Measurements from ENCODE around the gene SAMD3.
"Not testable (repeated sequence)": the region's sequence is repeated elsewhere in the genome, so short reads cannot be mapped to it uniquely, and the experiment has no call there.

Gene SAMD3

GRCh38 chr6:130129762-130130246 lies 92.9 kb downstream of the SAMD3 start:
- DNase-seq (ENCODE audit: low read depth): no peak

DNA sequence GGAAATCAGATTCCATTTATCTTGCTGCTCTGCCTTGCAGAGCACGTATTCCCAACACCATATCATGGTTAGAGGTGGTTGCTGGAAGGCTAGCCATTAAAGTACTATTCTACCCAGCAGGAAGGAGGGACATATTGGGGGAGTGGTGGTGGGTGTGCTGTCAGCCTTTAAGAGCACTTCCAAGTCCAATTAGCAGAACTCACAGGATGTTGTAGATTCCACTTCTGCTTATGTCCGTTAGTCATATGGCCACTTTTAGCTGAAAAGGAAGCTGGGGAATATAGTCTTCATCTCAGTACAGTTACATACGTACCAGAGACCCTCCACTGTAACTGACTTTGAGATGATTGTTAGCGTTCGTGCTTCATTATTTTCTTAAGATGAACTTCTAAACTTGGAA lies 94.4 kb downstream of the SAMD3 start:
- no peak for DNase-seq (ENCODE audit: low read depth)

DNA sequence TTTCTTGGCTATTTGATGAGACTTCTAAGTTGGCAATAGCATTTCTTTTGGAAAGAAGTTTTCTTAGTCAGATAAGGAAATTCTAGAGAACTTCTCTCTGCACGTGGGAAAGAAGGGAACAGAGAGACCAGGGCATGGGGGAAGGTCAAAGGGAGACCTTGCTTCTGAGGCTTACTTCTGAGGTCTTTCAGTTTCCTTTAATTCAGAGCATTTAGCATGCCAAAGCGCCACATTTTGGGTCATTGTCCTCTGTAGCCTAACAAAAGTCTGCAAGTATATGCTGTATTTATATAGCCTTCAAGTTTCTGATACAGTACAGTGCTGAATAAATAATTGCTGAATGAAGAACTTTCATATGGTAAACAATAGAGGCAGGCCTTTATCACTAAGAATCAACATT lies 95.6 kb downstream of the SAMD3 start:
- DNase-seq (ENCODE audit: low read depth): no peak

DNA sequence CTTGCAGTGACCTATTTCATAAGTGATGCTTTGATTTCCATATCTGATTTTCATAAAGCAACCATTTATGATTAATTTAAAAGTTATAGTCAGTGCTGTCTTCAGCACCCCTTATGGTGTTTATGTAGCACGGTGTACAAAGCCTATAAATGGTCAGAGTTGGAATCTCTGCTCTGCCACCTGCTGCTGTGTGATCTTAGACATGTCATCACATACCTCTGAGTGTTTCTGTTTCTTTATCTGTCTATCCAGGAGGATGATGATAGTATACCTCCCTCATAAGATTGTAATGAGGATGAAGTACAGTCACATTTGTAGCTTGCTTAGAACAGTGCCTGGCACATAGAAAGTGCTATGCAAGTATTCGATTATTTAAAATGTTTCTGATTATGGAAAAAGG lies 100.5 kb downstream of the SAMD3 start:
- no peak for DNase-seq (ENCODE audit: low read depth)

DNA sequence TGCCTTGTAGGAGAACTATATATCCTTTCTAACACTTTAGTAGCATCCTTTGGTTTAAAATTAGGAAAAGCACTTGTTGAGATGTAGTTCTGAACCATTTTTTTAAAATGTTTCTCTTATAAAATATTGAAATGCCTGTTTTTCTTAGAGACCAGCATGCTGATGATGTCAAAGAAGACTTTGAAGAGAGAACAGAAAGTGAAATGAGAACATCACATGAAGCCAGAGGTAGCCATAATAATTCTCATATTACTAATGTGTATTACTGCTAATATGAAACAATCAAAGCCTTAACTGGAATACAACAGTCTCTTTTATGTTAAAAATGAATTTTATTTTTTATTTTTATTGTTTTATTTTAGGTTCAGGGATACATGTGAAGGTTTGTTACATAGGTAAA lies 102.0 kb downstream of the SAMD3 start:
- DNase-seq (ENCODE audit: low read depth): no peak

GRCh38 chr6:130119211-130119610 lies 103.5 kb downstream of the SAMD3 start:
- DNase-seq (ENCODE audit: low read depth): no peak

- DNase-seq (ENCODE audit: low read depth): no peak
Measured at GRCh38 chr6:130118236-130118635, 104.5 kb downstream of the SAMD3 start.

GRCh38 chr6:130117187-130117701 lies 105.5 kb downstream of the SAMD3 start:
- not testable (repeated sequence) for DNase-seq (ENCODE audit: low read depth)

DNA sequence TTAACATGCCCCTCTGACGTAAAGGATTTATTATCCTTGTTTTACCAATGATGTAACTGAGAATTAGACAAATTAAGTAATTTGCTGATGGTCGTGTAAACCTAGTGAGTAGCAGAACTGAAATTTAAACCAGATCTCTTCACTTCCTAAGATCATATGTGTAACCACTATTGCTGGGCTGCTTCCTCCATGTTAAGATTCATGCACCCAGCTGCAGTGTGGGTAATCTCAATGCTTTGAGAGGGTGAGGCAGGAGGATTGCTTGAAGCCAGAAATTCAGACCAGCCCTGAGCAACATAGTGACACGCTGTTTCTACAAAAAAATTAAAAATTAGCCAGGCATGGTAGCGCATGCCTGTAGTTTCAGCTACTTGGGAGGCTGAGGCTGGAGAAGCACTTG lies 106.5 kb downstream of the SAMD3 start:
- no peak for DNase-seq (ENCODE audit: low read depth)

DNA sequence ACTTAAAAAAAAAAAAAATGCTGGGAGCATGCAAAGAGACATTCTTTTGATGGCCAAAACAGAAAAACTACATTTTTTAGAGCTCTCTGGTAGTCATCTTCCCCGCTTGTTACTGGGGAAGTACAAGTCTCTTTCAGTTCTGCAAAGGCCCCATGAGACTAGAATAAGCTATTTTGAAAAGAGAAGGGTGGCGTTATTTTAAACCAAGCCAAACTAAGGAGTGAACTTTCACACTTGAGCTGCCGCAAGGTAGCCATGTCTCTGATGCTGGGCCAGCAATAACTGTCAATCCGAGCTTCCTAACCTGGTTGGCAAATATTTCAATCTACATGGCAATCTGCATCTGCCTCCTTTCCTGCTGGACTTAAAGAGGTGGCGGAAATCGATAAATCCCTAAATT lies 107.7 kb downstream of the SAMD3 start:
- no peak for DNase-seq (ENCODE audit: low read depth)

- DNase-seq (ENCODE audit: low read depth): no peak
Measured at GRCh38 chr6:130113201-130113710, 109.5 kb downstream of the SAMD3 start.

DNA sequence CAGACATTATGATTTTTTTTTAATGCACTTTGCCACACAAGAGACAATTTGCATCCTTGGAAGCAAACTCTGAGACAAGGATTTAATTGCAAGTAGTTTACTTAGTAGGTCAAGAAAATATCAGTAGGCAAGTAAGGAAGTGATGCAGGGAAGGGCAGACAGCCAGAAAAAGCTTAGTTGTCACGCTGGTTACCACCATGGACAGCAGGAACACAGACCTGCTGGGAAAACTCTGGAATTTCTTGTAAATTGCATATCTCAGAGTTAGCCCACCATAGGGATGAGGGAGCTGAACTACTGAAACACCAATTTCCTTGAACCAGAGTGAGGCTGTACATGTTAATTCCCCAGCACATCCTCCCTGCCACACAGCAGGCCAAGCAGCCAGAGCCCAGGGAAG lies 111.7 kb downstream of the SAMD3 start:
- no peak for DNase-seq (ENCODE audit: low read depth)

- no peak for DNase-seq (ENCODE audit: low read depth)
Measured at GRCh38 chr6:130107710-130108109, 115.0 kb downstream of the SAMD3 start.

DNA sequence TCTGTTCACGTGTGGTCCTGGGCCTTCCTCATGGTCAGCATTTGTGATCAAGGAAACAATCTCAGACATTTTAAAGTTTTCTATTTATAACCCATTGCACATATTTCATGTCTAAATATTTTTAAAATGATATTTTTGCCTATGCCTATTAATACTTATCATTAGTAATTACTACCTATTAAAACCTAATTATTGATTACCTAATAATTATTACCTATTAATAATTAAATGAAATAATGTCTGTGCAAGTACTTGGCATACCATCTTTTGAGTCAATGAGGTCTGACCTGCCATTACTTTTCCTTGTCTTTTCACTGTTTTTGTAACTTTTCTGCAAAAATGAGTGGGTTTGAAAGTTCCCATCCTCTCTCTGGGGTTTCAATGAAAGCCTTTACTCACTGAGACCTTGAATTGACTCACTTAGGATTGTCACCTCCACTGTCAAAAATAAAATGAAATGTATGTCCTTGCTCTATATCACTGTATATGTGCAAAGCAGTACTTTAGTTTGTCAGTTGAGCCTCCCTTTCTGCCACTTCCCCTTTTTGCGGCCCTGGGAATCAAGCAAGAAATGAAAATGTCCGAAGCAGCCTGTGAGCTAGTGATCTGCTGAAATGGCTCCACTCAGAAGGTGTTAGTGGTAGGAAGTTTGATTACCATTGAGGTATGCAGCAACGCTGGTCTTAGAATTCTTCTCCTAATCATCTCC lies 116.6 kb downstream of the SAMD3 start:
- DNase-seq (ENCODE audit: low read depth): no peak

- no peak for DNase-seq (ENCODE audit: low read depth)
Measured at GRCh38 chr6:130099119-130099518, 123.6 kb downstream of the SAMD3 start.

DNA sequence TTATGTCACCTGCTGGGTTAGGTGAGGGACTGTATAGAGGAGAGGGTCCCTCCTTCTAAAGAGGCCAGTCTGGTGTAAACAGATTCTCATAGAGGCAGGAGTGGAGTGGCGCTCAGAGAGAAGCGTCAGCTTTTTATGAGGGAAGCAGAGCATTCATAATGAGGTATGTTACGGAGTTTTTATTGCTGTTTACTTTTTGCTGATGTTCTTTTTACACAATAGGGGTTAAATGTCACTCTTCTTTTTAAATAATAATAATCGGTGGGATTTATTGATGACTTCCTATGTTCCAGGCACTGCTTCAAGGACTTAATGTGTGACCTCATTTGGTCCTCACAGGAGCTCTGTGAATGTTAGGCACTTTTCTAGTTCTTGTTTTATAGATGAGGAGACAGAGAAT lies 124.4 kb downstream of the SAMD3 start:
- no peak for DNase-seq (ENCODE audit: low read depth)

Data from GM04503 (cell line).